Brain microvascular endothelial cell (primary cell): ENCODE results near the gene CYSTM1.

Experiments used
- DNase-seq: peaks from one replicate; pipeline ENCODE4 v3.0.0-alpha.2; 2020
- H3K27ac ChIP-seq: fragments of 250-450 bp; sonication (Bioruptor Pico); 2 replicates; pipeline ENCODE4 v1.5.1; 2020; ENCODE audit warnings: mild to moderate bottlenecking, moderate library complexity
- H3K27me3 ChIP-seq: fragments of 250-450 bp; sonication (Bioruptor Pico); replicated peaks from 2 replicates; pipeline ENCODE4 v1.5.1; 2020; ENCODE audit warnings: mild to moderate bottlenecking
- H3K36me3 ChIP-seq: fragments of 250-450 bp; sonication (Bioruptor Pico); replicated peaks from 2 replicates; pipeline ENCODE4 v1.5.1; 2020; ENCODE audit warnings: mild to moderate bottlenecking
- H3K4me3 ChIP-seq: 2 replicates; pipeline ENCODE4 v1.5.1; 2011; ENCODE audit warnings: low read depth, mild to moderate bottlenecking, control low read depth, low read length, moderate library complexity
- CTCF ChIP-seq: IDR thresholded peaks from 2 replicates; pipeline ENCODE4 v1.5.1; 2011; ENCODE audit warnings: low read depth, mild to moderate bottlenecking, moderate library complexity, low read length, control low read depth, inconsistent platforms; ENCODE audit errors: missing control alignments
- in situ Hi-C: cut with HindIII; loops from 2 replicates; pipeline ENCODE4 v1.10.0; 2017; ENCODE audit warnings: low sequenced_read_pairs, low pct_ligation_motif_present

Gene CYSTM1

GRCh38 chr5:140242099-140242498 is 67.1 kb downstream of the CYSTM1 start:
- H3K27ac ChIP-seq: no peak overlapping the region
- TF ChIP-seq CTCF: peak; percentile 51
- no peak overlapping the region for H3K4me3 ChIP-seq
- H3K36me3 ChIP-seq: peaks cover 4% of the 10 kb centered on the region
- no peaks in the 10 kb centered on the region for H3K27me3 ChIP-seq
- in situ Hi-C loops: no loop called here
- no peak for DNase-seq

GRCh38 chr5:140242890-140243585 is 68.0 kb downstream of the CYSTM1 start:
- in situ Hi-C loops: no loop called here
- Histone ChIP-seq H3K4me3 (no peak overlapping the region), H3K36me3 (peaks cover 4% of the 10 kb centered on the region), H3K27me3 (no peaks in the 10 kb centered on the region), H3K27ac (no peak overlapping the region)
- no peak for DNase-seq
- no peak for TF ChIP-seq CTCF

- Histone ChIP-seq H3K27ac (no peak overlapping the region), H3K4me3 (no peak overlapping the region), H3K27me3 (no peaks in the 10 kb centered on the region), H3K36me3 (peaks cover 4% of the 10 kb centered on the region)
- no peak for DNase-seq
- in situ Hi-C loops: no loop called here
- TF ChIP-seq CTCF: no peak
Observed at GRCh38 chr5:140243706-140244250, 68.8 kb downstream of the CYSTM1 start.

GRCh38 chr5:140244525-140245025 is 69.6 kb downstream of the CYSTM1 start:
- no peak overlapping the region for H3K4me3 ChIP-seq

GRCh38 chr5:140245341-140245740 is 70.4 kb downstream of the CYSTM1 start:
- DNase-seq: no peak
- Histone ChIP-seq H3K36me3 (peaks cover 4% of the 10 kb centered on the region), H3K27ac (peak overlapping the region; percentile 84), H3K27me3 (no peaks in the 10 kb centered on the region), H3K4me3 (no peak overlapping the region)
- in situ Hi-C loops: no loop called here
- TF ChIP-seq CTCF: no peak

More at GRCh38 chr5:140244525-140245025, 69.6 kb downstream of the CYSTM1 start:
- DNase-seq: peak; percentile 87
- no peaks in the 10 kb centered on the region for H3K27me3 ChIP-seq
- in situ Hi-C loops: no loop called here
- H3K27ac ChIP-seq: peak overlapping the region; percentile 84
- H3K36me3 ChIP-seq: peaks cover 4% of the 10 kb centered on the region
- TF ChIP-seq CTCF: peak; percentile 88
